Heart left ventricle (tissue), 13 donors: ENCODE data around the gene SAP30L.

Source experiments
- POLR2A ChIP-seq, 2 donors: fragments of 450-650 bp; IDR thresholded peaks; one replicate each; pipeline ENCODE4 v1.6.1; 2017; ENCODE audit warnings: antibody characterized with exemption in 2 of 2, mild to moderate bottlenecking in 2 of 2, moderate library complexity in 2 of 2
- TF ChIP-seq, protein P1 (sequence below), 12 donors: fragments of 200-600 bp; sonication (generic) in 4 of 12; IDR thresholded peaks; one replicate each; pipeline versions ENCODE4 v1.5.0 to v1.8.0; 2018 to 2022; ENCODE audit warnings: antibody characterized with exemption in 12 of 12, mild to moderate bottlenecking in 5 of 12
- donor health status: ischemic (EF 13 %, LVEDD 7.1; RV severe dilation, severe dysfunction).
- donor health status: DM: no; HTN: yes; CAD: no.
- donor health status: DM: no; HTN: no; CAD: no.
- donor health status: ischemic (EF 25% LVEDD 6.9; RV normal size, moderate dysfunction).
- donor health status: ischemic (EF 25% LVEDD 5.7; RV mildly dilated, moderate dysfunction).
- donor health status: ischemic (EF 35%, LVEDD 5.7; RV mildly dilated, moderate dysfunction).
- donor health status: nonischemic (EF 11% LVEDD 7.7; RV severe dilation, severe dysfunction).
- donor health status: DM: yes; HTN: yes; CAD: no.
- donor health status: PGD.
- donor health status: ischemic (EF 29% LVEDD 5.4; RV normal size, mild dysfunction).
- donor health status: nonischemic (EF 23%, LVEDD 6.1; RV moderate dilation, normal function).

DNA sequence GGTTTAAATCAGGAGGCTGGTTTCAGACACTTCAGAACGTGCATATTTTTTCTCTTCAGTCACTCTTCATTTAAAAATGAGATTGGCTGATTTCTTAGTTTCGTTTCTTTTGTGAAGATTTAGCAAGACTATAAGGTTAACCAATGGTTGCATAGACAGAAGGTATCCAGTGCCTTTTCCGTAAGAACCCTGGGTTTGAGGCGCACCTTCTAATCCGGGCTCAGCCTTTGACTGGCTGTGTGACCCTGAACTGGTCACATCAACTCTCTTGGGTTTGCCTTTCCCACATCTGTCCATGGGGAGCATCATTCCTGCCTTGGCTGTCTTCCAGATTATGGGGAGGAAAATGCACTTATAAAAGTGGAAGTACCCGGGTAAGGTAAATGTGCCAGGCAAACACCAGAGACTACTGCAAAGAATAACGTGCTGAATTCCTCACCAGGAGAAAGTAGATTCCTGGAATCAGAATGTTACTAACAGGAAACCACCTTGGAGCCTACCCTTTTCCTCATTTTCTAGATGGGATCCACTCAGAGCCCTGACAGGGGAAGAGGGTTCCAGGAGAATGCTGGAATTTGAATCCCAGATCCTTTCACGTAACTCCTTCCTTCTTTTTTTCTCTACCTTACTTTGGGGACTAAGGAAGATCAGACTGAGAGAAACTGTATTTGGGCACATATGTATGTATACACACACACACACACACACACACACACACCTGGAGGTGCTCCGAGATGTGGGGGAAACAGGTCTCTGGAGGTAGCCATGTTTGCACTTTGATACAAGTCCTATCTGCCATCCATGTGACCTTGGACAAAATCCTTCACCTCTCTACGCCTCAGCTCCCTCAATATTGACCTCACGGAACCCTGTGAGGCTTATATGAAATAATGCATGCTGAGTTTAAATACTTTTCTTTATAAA lies 25.4 kb downstream of the SAP30L start:
- TF ChIP-seq, protein P1, sequence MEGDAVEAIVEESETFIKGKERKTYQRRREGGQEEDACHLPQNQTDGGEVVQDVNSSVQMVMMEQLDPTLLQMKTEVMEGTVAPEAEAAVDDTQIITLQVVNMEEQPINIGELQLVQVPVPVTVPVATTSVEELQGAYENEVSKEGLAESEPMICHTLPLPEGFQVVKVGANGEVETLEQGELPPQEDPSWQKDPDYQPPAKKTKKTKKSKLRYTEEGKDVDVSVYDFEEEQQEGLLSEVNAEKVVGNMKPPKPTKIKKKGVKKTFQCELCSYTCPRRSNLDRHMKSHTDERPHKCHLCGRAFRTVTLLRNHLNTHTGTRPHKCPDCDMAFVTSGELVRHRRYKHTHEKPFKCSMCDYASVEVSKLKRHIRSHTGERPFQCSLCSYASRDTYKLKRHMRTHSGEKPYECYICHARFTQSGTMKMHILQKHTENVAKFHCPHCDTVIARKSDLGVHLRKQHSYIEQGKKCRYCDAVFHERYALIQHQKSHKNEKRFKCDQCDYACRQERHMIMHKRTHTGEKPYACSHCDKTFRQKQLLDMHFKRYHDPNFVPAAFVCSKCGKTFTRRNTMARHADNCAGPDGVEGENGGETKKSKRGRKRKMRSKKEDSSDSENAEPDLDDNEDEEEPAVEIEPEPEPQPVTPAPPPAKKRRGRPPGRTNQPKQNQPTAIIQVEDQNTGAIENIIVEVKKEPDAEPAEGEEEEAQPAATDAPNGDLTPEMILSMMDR (IDR thresholded peaks at IDR 0.05) = no peak
- no peak for TF ChIP-seq POLR2A (IDR thresholded peaks at IDR 0.05)
